Fibroblast of lung (primary cell): ENCODE measurements around the gene LRRC42. TPM values are rescaled to one million over a fixed set of nuclear protein-coding genes. Genes with fewer than 3 reads are reported as not detected.

Source experiments
- DNase-seq, 2 donors: peaks; one replicate each; pipeline versions ENCODE4 v3.0.0 to v3.0.0-alpha.2; 2010; ENCODE audit warnings: low read depth in 2 of 2
- H2AFZ ChIP-seq: 2 replicates; pipeline ENCODE4 v1.5.1; 2012; ENCODE audit warnings: low read length, control low read depth, inconsistent platforms
- H3K27ac ChIP-seq: 2 replicates; pipeline ENCODE4 v1.5.1; 2011; ENCODE audit warnings: low read length, control low read depth; ENCODE audit not compliant: insufficient read depth
- H3K27me3 ChIP-seq: 2 replicates; pipeline ENCODE4 v1.5.1; 2011; ENCODE audit warnings: mild to moderate bottlenecking, low read length; ENCODE audit not compliant: control insufficient read depth, insufficient read depth
- H3K36me3 ChIP-seq: 2 replicates; pipeline ENCODE4 v1.5.1; 2011; ENCODE audit warnings: low read length; ENCODE audit not compliant: control insufficient read depth, insufficient read depth
- H3K4me1 ChIP-seq: 2 replicates; pipeline ENCODE4 v1.5.1; 2011; ENCODE audit warnings: low read length; ENCODE audit not compliant: control insufficient read depth, insufficient read depth; ENCODE audit errors: extremely low read depth
- H3K4me2 ChIP-seq: 2 replicates; pipeline ENCODE4 v1.5.1; 2011; ENCODE audit warnings: low read length, control low read depth; ENCODE audit not compliant: insufficient read depth; ENCODE audit errors: extremely low read depth
- H3K4me3 ChIP-seq, 4 experiments: fragments of 200-600 bp in 1 of 4; sonication (generic) in 1 of 4; replicated peaks in 1 of 4; 2 replicates each; pipeline ENCODE4 v1.5.1; 2011 to 2016; ENCODE audit warnings: low read length in 4 of 4, low read depth in 3 of 4, mild to moderate bottlenecking in 3 of 4, control low read depth in 2 of 4, inconsistent platforms in 1 of 4, mixed read lengths in 1 of 4; ENCODE audit not compliant: insufficient read depth in 1 of 4; ENCODE audit errors: control extremely low read depth in 1 of 4
- H3K79me2 ChIP-seq: 2 replicates; pipeline ENCODE4 v1.5.1; 2012; ENCODE audit warnings: mild to moderate bottlenecking, low read length, inconsistent platforms; ENCODE audit not compliant: control insufficient read depth, insufficient read depth
- H3K9ac ChIP-seq: 2 replicates; pipeline ENCODE4 v1.5.1; 2011; ENCODE audit warnings: mild to moderate bottlenecking, low read length, control low read depth; ENCODE audit not compliant: insufficient read depth
- H3K9me3 ChIP-seq: 2 replicates; pipeline ENCODE4 v1.5.1; 2012; ENCODE audit warnings: low read depth, low read length; ENCODE audit not compliant: control insufficient read depth, insufficient read depth
- H4K20me1 ChIP-seq: 2 replicates; pipeline ENCODE4 v1.5.1; 2011; ENCODE audit warnings: low read length; ENCODE audit not compliant: control insufficient read depth, insufficient read depth; ENCODE audit errors: extremely low read depth
- CTCF ChIP-seq, 2 donors: IDR thresholded peaks in 1 of 2; conservative IDR thresholded peaks in 1 of 2; 1 replicate in 1 of 2; 2 replicates in 1 of 2; pipeline ENCODE4 v1.5.1; 2011 to 2012; ENCODE audit warnings: low read length in 2 of 2, control low read depth in 1 of 2, inconsistent platforms in 1 of 2, low read depth in 1 of 2, mild to moderate bottlenecking in 1 of 2
- EZH2 ChIP-seq: IDR thresholded peaks from 2 replicates; pipeline ENCODE4 v1.5.1; 2012; ENCODE audit warnings: low read length, control low read depth, mild to moderate bottlenecking; ENCODE audit errors: missing control alignments
- polyA plus RNA-seq, 2 donors: library from polyadenylated mRNA; depleted of rRNA in 1 of 2; stranded (reverse) in 1 of 2; unstranded in 1 of 2; fragments of >200 nt; gene quantifications; 2 replicates each; pipeline ENCODE4 v1.2.1, GENCODE V29; 2011 to 2012; ENCODE audit warnings: missing spikeins in 1 of 2
- total RNA-seq: library from RNA; depleted of rRNA; stranded (reverse); fragments of >200 nt; gene quantifications from 2 replicates; pipeline ENCODE4 v1.2.1, GENCODE V29; 2014

LRRC42 gene
- total and polyA plus RNA-seq, 2 donors (not counting 1 experiment from before 2014, with no cell fraction given) = 34.0 to 50.2 TPM

DNA sequence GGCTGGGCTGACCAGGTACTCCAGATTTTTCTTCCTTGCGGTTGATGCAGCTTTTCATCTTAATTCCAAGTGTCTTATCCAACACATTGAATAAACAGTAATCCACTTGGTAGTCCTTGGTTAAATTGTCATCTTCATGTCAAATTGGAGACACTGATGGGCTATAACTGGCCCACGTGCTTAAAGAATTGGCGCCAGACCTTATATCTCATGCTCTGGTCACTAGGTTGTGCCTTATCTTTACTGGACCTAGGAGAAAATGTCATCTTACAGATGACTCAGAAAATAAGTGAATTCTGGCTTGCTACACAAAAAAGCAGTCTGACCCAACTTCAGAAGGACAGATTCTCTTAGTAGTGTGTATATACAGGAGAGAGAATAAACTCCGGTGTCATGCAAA lies 16.2 kb downstream of the LRRC42 start:
- H2AFZ ChIP-seq = no peak overlapping the region
- no peaks in the 10 kb centered on the region for H3K9me3 ChIP-seq
- H3K27ac ChIP-seq = no peak overlapping the region
- no peak for DNase-seq
- no peak overlapping the region for H3K4me2 ChIP-seq
- no peaks in the 10 kb centered on the region for H3K27me3 ChIP-seq
- H3K36me3 ChIP-seq = peaks cover 16% of the 10 kb centered on the region
- no peaks in the 10 kb centered on the region for H4K20me1 ChIP-seq
- no peak for TF ChIP-seq CTCF (conservative IDR thresholded peaks at IDR 0.05 in 1 of 2, IDR thresholded peaks at IDR 0.05 in 1 of 2; ENCODE audit: low read depth in 1 of 2, low read length in 2 of 2)
- no peak for TF ChIP-seq EZH2
- H3K4me3 ChIP-seq = no peak overlapping the region
- H3K4me1 ChIP-seq = no peaks in the 10 kb centered on the region
- peaks cover 2% of the 10 kb centered on the region for H3K79me2 ChIP-seq
- no peak overlapping the region for H3K9ac ChIP-seq

DNA sequence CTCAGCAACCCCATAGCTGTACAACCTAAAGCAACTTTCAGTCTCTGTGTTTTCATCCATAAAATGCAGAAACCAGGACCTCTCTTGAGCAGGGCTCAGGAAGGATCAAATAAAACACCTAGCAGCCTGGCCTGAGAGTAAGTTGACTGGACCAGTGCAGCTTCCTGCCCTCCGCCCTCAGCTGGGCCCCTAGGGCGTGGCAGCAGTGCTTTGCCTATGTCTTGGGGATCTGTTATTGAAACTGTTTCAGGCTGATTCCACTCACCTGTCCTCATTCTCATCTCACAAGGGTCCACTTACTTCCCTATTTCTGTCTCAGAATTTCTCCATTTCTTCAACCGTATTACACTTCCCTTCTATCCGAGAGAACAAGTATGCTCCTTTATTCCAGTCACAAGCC lies 17.3 kb downstream of the LRRC42 start:
- DNase-seq = no peak
- H3K27ac ChIP-seq = no peak overlapping the region
- H3K79me2 ChIP-seq = no peaks in the 10 kb centered on the region
- H3K4me2 ChIP-seq = no peak overlapping the region
- no peak overlapping the region for H3K4me3 ChIP-seq
- peaks cover 13% of the 10 kb centered on the region for H3K36me3 ChIP-seq
- H3K4me1 ChIP-seq = no peaks in the 10 kb centered on the region
- H4K20me1 ChIP-seq = no peaks in the 10 kb centered on the region
- no peak overlapping the region for H2AFZ ChIP-seq
- no peak for TF ChIP-seq CTCF (conservative IDR thresholded peaks at IDR 0.05 in 1 of 2, IDR thresholded peaks at IDR 0.05 in 1 of 2; ENCODE audit: low read depth in 1 of 2, low read length in 2 of 2)
- TF ChIP-seq EZH2 = no peak
- H3K27me3 ChIP-seq = no peaks in the 10 kb centered on the region
- no peak overlapping the region for H3K9ac ChIP-seq
- no peaks in the 10 kb centered on the region for H3K9me3 ChIP-seq

DNA sequence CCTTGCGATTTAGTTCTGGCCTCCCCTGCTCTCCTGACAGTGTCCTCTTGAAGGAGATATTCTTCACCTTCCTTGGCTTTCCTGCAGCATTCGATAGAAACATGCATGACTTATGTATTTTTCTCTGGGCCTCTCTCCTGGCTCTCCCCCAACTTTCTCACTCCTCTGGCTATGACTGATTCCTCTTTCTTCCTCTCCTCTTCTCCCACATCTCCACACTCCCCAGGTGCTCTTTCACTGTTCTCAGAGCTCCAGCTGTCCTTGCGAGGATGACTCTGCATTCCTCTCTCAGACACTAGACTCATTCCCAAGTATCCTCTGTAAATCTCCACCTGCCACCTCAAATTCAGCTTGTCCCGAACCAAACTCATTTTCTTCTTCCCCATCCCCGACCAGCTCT lies 18.0 kb downstream of the LRRC42 start:
- Histone ChIP-seq H3K9ac (no peak overlapping the region), H3K79me2 (no peaks in the 10 kb centered on the region), H2AFZ (no peak overlapping the region), H3K27me3 (no peaks in the 10 kb centered on the region), H3K36me3 (peaks cover 14% of the 10 kb centered on the region), H3K9me3 (no peaks in the 10 kb centered on the region), H3K4me3 (no peak overlapping the region), H4K20me1 (no peaks in the 10 kb centered on the region), H3K4me1 (no peaks in the 10 kb centered on the region), H3K4me2 (no peak overlapping the region), H3K27ac (no peak overlapping the region)
- no peak for DNase-seq
- TF ChIP-seq EZH2 (no peak), CTCF (conservative IDR thresholded peaks at IDR 0.05 in 1 of 2, IDR thresholded peaks at IDR 0.05 in 1 of 2; ENCODE audit: low read depth in 1 of 2, low read length in 2 of 2) (no peak)
